SU-DHL-6 (cell line): ENCODE results near the gene UGT2B15.
"Not testable (repeated sequence)": the region's sequence is repeated elsewhere in the genome, so short reads cannot be mapped to it uniquely, and the experiment has no call there.

Source experiments
- H2AFZ ChIP-seq: fragments of 200-600 bp; sonication (generic); 2 replicates; pipeline ENCODE4 v1.6.1; 2014; ENCODE audit warnings: low read depth, mild to moderate bottlenecking, moderate library complexity, mixed read lengths, antibody characterized with exemption, low read length; ENCODE audit not compliant: severe bottlenecking
- H3F3A ChIP-seq: fragments of 200-600 bp; shearing (Covaris generic); 2 replicates; pipeline ENCODE4 v1.6.0; 2016; ENCODE audit warnings: antibody characterized with exemption, mild to moderate bottlenecking; ENCODE audit not compliant: insufficient read depth
- H3K27ac ChIP-seq: fragments of 200-600 bp; sonication (generic); 2 replicates; pipeline ENCODE4 v1.5.1; 2016; ENCODE audit warnings: low read depth, mild to moderate bottlenecking, low read length, moderate library complexity, mixed read lengths
- H3K27me3 ChIP-seq: fragments of 200-600 bp; sonication (generic), shearing (Covaris generic); 2 replicates; pipeline ENCODE4 v1.6.0; 2014; ENCODE audit warnings: mild to moderate bottlenecking, low read length
- H3K36me3 ChIP-seq: fragments of 200-600 bp; sonication (generic); 2 replicates; pipeline ENCODE4 v1.6.1; 2014; ENCODE audit warnings: mild to moderate bottlenecking, low read length, mixed read lengths
- H3K4me2 ChIP-seq: fragments of 300-600, 200-600 bp; shearing (Covaris generic), sonication (generic); 2 replicates; pipeline ENCODE4 v1.6.0; 2014; ENCODE audit warnings: low read length, low read depth, mild to moderate bottlenecking; ENCODE audit not compliant: poor library complexity, severe bottlenecking
- H3K4me3 ChIP-seq: fragments of 200-600 bp; sonication (generic); 2 replicates; pipeline ENCODE4 v1.5.1; 2014; ENCODE audit warnings: antibody characterized with exemption, low read length, mild to moderate bottlenecking, mixed read lengths; ENCODE audit not compliant: insufficient read depth, poor library complexity, severe bottlenecking
- H3K79me2 ChIP-seq: fragments of 200-600 bp; sonication (generic); 2 replicates; pipeline ENCODE4 v1.6.1; 2014; ENCODE audit warnings: mild to moderate bottlenecking, low read length, moderate library complexity; ENCODE audit not compliant: insufficient read depth
- H3K9ac ChIP-seq: fragments of 200-600 bp; sonication (generic); 2 replicates; pipeline ENCODE4 v1.7.0; 2014; ENCODE audit warnings: mild to moderate bottlenecking, low read length
- H3K9me2 ChIP-seq: fragments of 200-600 bp; sonication (generic); replicated peaks from 2 replicates; pipeline ENCODE4 v1.6.1; 2014; ENCODE audit warnings: low read length; ENCODE audit not compliant: insufficient read depth
- H3K9me3 ChIP-seq: fragments of 200-600 bp; sonication (generic); 2 replicates; pipeline ENCODE4 v1.6.1; 2014; ENCODE audit warnings: low read length, mixed read lengths; ENCODE audit not compliant: insufficient read depth
- H4K20me1 ChIP-seq: fragments of 200-600 bp; sonication (generic); 2 replicates; pipeline ENCODE4 v1.6.1; 2014; ENCODE audit warnings: low read depth, mild to moderate bottlenecking, antibody characterized with exemption, low read length, moderate library complexity, mixed read lengths
- CTCF ChIP-seq: fragments of 200-600 bp; sonication (generic); IDR thresholded peaks from one replicate; pipeline ENCODE4 v1.5.1; 2017; ENCODE audit warnings: antibody characterized with exemption, mild to moderate bottlenecking, low read length, moderate library complexity; ENCODE audit not compliant: insufficient read depth, poor library complexity, severe bottlenecking
- EZH2phosphoT487 ChIP-seq: fragments of 200-600 bp; sonication (generic), shearing (Covaris generic); conservative IDR thresholded peaks from 2 replicates; pipeline ENCODE4 v1.6.1; 2018; ENCODE audit warnings: mild to moderate bottlenecking, antibody characterized with exemption, low read length, moderate library complexity, mixed read lengths

Gene UGT2B15

GRCh38 chr4:68714400-68714799 lies 43.9 kb upstream of the UGT2B15 start:
- no peaks in the 10 kb centered on the region for H3K9me3 ChIP-seq
- no peaks in the 10 kb centered on the region for H3K36me3 ChIP-seq
- no peaks in the 10 kb centered on the region for H3F3A ChIP-seq
- H3K4me3 ChIP-seq, result no peak overlapping the region
- H3K27ac ChIP-seq, result no peak overlapping the region
- H4K20me1 ChIP-seq, result no peaks in the 10 kb centered on the region
- H3K4me2 ChIP-seq, result no peak overlapping the region
- no peak overlapping the region for H3K9ac ChIP-seq
- no peaks in the 10 kb centered on the region for H3K79me2 ChIP-seq
- H3K9me2 ChIP-seq, result no peaks in the 10 kb centered on the region
- H2AFZ ChIP-seq, result no peak overlapping the region
- no peaks in the 10 kb centered on the region for H3K27me3 ChIP-seq
- TF ChIP-seq EZH2phosphoT487 (no peak), CTCF (no peak)

GRCh38 chr4:68712207-68712606 lies 41.8 kb upstream of the UGT2B15 start:
- no peaks in the 10 kb centered on the region for H4K20me1 ChIP-seq
- H3K4me2 ChIP-seq, result no peak overlapping the region
- H3K4me3 ChIP-seq, result no peak overlapping the region
- H3K9ac ChIP-seq, result no peak overlapping the region
- no peaks in the 10 kb centered on the region for H3K79me2 ChIP-seq
- H3K36me3 ChIP-seq, result no peaks in the 10 kb centered on the region
- no peak overlapping the region for H2AFZ ChIP-seq
- H3F3A ChIP-seq, result no peaks in the 10 kb centered on the region
- no peaks in the 10 kb centered on the region for H3K27me3 ChIP-seq
- no peaks in the 10 kb centered on the region for H3K9me3 ChIP-seq
- H3K27ac ChIP-seq, result no peak overlapping the region
- H3K9me2 ChIP-seq, result no peaks in the 10 kb centered on the region
- TF ChIP-seq CTCF (no peak), EZH2phosphoT487 (no peak)

GRCh38 chr4:68708566-68708965 lies 38.1 kb upstream of the UGT2B15 start:
- Histone ChIP-seq H3K79me2 (no peaks in the 10 kb centered on the region), H3K27me3 (no peaks in the 10 kb centered on the region), H3K9me2 (no peaks in the 10 kb centered on the region), H3K27ac (no peak overlapping the region), H2AFZ (no peak overlapping the region), H3F3A (no peaks in the 10 kb centered on the region), H3K4me2 (no peak overlapping the region), H3K4me3 (no peak overlapping the region), H4K20me1 (no peaks in the 10 kb centered on the region), H3K36me3 (no peaks in the 10 kb centered on the region), H3K9me3 (no peaks in the 10 kb centered on the region), H3K9ac (no peak overlapping the region)
- TF ChIP-seq EZH2phosphoT487 (no peak), CTCF (no peak)

- H3K9ac ChIP-seq, H3K27ac ChIP-seq, H3K79me2 ChIP-seq, H3K9me3 ChIP-seq, H3K36me3 ChIP-seq, H3K4me3 ChIP-seq, H3K4me2 ChIP-seq, H3K27me3 ChIP-seq, H3F3A ChIP-seq, H4K20me1 ChIP-seq, H2AFZ ChIP-seq, H3K9me2 ChIP-seq: not testable (repeated sequence)
Observed at GRCh38 chr4:68703168-68703567, 32.7 kb upstream of the UGT2B15 start.
